Measurements from ENCODE around the gene SSH3. TPM values are rescaled to one million over a fixed set of nuclear protein-coding genes. Genes with fewer than 3 reads are reported as not detected.

The SSH3 gene
- total and polyA plus RNA-seq, 2 of the 4 experiments (the other 2 are of a cell fraction): 7.3 to 26.7 TPM

DNA sequence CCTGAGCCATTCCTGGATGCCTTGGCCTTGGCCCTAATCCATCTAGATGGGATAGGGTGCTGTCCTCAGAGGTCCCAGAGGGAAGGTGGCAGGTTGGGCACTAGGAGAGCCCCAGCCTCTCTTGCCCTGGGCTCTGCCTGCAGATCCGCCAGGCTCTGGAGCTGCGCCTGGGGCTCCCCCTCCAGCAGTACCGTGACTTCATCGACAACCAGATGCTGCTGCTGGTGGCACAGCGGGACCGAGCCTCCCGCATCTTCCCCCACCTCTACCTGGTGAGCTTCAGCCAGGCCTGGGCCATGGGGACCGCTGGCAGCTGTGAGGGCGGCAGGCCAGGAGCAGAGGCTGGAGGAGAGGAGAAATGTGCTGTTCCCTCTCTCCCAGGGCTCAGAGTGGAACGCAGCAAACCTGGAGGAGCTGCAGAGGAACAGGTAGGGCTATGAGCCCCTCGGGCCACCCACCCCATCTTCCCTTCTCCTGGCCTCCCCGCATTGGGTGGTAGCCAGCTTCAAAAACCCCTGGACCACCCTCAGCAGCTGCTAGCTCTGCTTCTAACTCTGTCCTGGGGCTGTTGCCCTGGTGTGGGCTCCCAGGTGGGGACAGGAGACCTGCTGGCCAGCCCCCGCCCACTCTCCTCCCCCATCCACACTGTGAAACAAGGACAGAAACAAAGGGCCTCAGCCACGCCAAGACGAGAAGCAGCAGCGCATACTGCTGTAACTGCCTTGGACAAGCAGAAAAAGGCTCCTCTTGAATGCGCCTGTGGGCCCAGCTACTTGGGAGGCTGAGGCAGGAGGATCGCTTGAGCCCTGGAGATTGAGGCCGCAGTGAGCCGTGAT lies 4.9 kb downstream of the SSH3 start (continued):
- no peak for TF ChIP-seq SMC3 (IDR thresholded peaks at IDR 0.05; ENCODE audit: low read depth, low read length)

- no peak for DNase-seq
- H2BK20ac ChIP-seq (ENCODE audit: low read depth, low read length): no peak overlapping the region
- in situ Hi-C loops (cut with MboI; ENCODE audit: low sequenced_read_pairs): no loop called here
- no peak overlapping the region for H2BK5ac ChIP-seq (ENCODE audit: low read depth, low read length, poor library complexity, severe bottlenecking)
- H3K36me3 ChIP-seq (ENCODE audit: control insufficient read depth, insufficient read depth, low read length): peaks cover 34% of the 10 kb centered on the region
- H2AK9ac ChIP-seq (replicated peaks; ENCODE audit: low read depth, low read length, poor library complexity): no peak overlapping the region
- 100% methylated on average over 7 of the region's 11 CpGs; no CpG with 5 or more reads in 1 of the 2 experiments for WGBS, 2 experiments (ENCODE audit: extremely low coverage in 2 of 2, insufficient read length in 1 of 2)
- H3K9me3 ChIP-seq (ENCODE audit: control insufficient read depth, insufficient read depth, low read length): no peaks in the 10 kb centered on the region
- H3K9ac ChIP-seq (ENCODE audit: low read depth, low read length): no peak overlapping the region
- H4K8ac ChIP-seq (ENCODE audit: low read depth in 2 of 2, low read length in 2 of 2): no peak overlapping the region
- H3K4me1 ChIP-seq (ENCODE audit: control insufficient read depth, insufficient read depth, low read length): peaks cover 6% of the 10 kb centered on the region; the same call in 1 of the 2 replicates
- no peak for ATAC-seq (ENCODE audit: low read depth)
- CTCF ChIA-PET: interaction anchor here (0.6 to 1.1 kb wide), 2 partner anchors 8 to 11 kb away, joined by 3 read pairs; no protein-coding TSS in a partner anchor
- H2AFZ ChIP-seq (replicated peaks; ENCODE audit: low read length, poor library complexity): no peak overlapping the region
- no peak overlapping the region for H2BK120ac ChIP-seq (ENCODE audit: low read depth, low read length)
- H3K27me3 ChIP-seq (ENCODE audit: control insufficient read depth, insufficient read depth, low read length): no peaks in the 10 kb centered on the region
- no peak overlapping the region for H3K4me3 ChIP-seq (ENCODE audit: insufficient read depth, low read depth, low read length)
- H3K23ac ChIP-seq (ENCODE audit: low read depth, low read length): no peak overlapping the region
- H4K20me1 ChIP-seq (ENCODE audit: insufficient read depth, low read length): no peaks in the 10 kb centered on the region
- peaks cover 0 to 7% of the 10 kb centered on the region in 2 experiments; a peak in 2 of 4 replicates for H3K79me1 ChIP-seq (ENCODE audit: low read depth in 1 of 2, low read length in 2 of 2)
- no peak overlapping the region for H3K4ac ChIP-seq (ENCODE audit: low read depth, low read length)
- H3K4me2 ChIP-seq (ENCODE audit: low read depth, low read length): no peak overlapping the region
- no peaks in the 10 kb centered on the region for H3K9me1 ChIP-seq (ENCODE audit: insufficient read depth, low read length)
- no peak overlapping the region for H3K27ac ChIP-seq (ENCODE audit: insufficient read depth, low read length)
- H2BK15ac ChIP-seq (ENCODE audit: low read depth, low read length): no peak overlapping the region
- no TSS peak for BruUV-seq (replicated peaks)
- H3K14ac ChIP-seq (replicated peaks; ENCODE audit: low read depth, low read length): no peak overlapping the region
- no peak overlapping the region for H4K91ac ChIP-seq (ENCODE audit: insufficient read depth, low read depth, low read length)
- no peak overlapping the region for H4K5ac ChIP-seq (ENCODE audit: low read depth, low read length)
- POLR2A ChIA-PET (ENCODE audit: unreplicated experiment): no interaction called here
- H2AK5ac ChIP-seq (ENCODE audit: low read depth, low read length): no peak overlapping the region
- H3K18ac ChIP-seq (ENCODE audit: low read depth, low read length): no peak overlapping the region
- no peak overlapping the region for H3K56ac ChIP-seq (ENCODE audit: extremely low read depth, insufficient read depth, low read length)
- intact Hi-C loops (cut with micrococcal nuclease): no loop called here
- dilution Hi-C loops (cut with HindIII; ENCODE audit: low sequenced_read_pairs, unreplicated experiment): no loop called here
- no peak for TF ChIP-seq CEBPB (IDR thresholded peaks at IDR 0.05; ENCODE audit: low read depth, low read length)
- TF ChIP-seq POLR2A (IDR thresholded peaks at IDR 0.05; ENCODE audit: low read depth, low read length): no peak
- TF ChIP-seq RAD21 (IDR thresholded peaks at IDR 0.05; ENCODE audit: low read length): no peak
- TF ChIP-seq, protein P1, sequence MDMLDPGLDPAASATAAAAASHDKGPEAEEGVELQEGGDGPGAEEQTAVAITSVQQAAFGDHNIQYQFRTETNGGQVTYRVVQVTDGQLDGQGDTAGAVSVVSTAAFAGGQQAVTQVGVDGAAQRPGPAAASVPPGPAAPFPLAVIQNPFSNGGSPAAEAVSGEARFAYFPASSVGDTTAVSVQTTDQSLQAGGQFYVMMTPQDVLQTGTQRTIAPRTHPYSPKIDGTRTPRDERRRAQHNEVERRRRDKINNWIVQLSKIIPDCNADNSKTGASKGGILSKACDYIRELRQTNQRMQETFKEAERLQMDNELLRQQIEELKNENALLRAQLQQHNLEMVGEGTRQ (IDR thresholded peaks at IDR 0.05; ENCODE audit: low read depth, low read length): no peak
- no peak for TF ChIP-seq MAZ (IDR thresholded peaks at IDR 0.05; ENCODE audit: borderline replicate concordance, low read depth, low read length)
- TF ChIP-seq NFE2L2 (IDR thresholded peaks at IDR 0.05; ENCODE audit: low read depth, low read length): no peak
- no peak for TF ChIP-seq BHLHE40 (IDR thresholded peaks at IDR 0.05; ENCODE audit: low read depth, low read length)
- no peak for TF ChIP-seq SMC3 (IDR thresholded peaks at IDR 0.05; ENCODE audit: low read depth, low read length)
- no peak for TF ChIP-seq MAFK (IDR thresholded peaks at IDR 0.05; ENCODE audit: low read depth, low read length)
- TF ChIP-seq CTCF (conservative IDR thresholded peaks at IDR 0.05; ENCODE audit: low read depth, low read length): no peak
- no peak for TF ChIP-seq CHD1 (IDR thresholded peaks at IDR 0.05; ENCODE audit: low read depth, low read length)
- no peak for TF ChIP-seq MXI1 (IDR thresholded peaks at IDR 0.05; ENCODE audit: borderline replicate concordance, low read depth, low read length)
- no peak for TF ChIP-seq FOS (IDR thresholded peaks at IDR 0.05; ENCODE audit: low read depth, low read length)
- TF ChIP-seq RFX5 (IDR thresholded peaks at IDR 0.05; ENCODE audit: low read depth, low read length): no peak
- no peak for TF ChIP-seq RCOR1 (IDR thresholded peaks at IDR 0.05; ENCODE audit: insufficient replicate concordance, low read length)
Observed at GRCh38 chr11:67309166-67309565, 5.8 kb downstream of the SSH3 start.
